Fibroblast of pulmonary artery (primary cell): ENCODE measurements around the gene ZC3H13.

Source experiments
- DNase-seq: peaks from one replicate; pipeline ENCODE4 v3.0.0-alpha.2; 2010; ENCODE audit warnings: low read depth
- H3K4me3 ChIP-seq: replicated peaks from 2 replicates; pipeline ENCODE4 v1.5.1; 2011; ENCODE audit warnings: low read depth, mild to moderate bottlenecking, control low read depth, low read length, moderate library complexity
- TF ChIP-seq, protein P1 (sequence below): IDR thresholded peaks from 2 replicates; pipeline ENCODE4 v1.5.1; 2011; ENCODE audit warnings: mild to moderate bottlenecking, control low read depth, low read length, inconsistent platforms; ENCODE audit errors: missing control alignments

ZC3H13 gene

DNA sequence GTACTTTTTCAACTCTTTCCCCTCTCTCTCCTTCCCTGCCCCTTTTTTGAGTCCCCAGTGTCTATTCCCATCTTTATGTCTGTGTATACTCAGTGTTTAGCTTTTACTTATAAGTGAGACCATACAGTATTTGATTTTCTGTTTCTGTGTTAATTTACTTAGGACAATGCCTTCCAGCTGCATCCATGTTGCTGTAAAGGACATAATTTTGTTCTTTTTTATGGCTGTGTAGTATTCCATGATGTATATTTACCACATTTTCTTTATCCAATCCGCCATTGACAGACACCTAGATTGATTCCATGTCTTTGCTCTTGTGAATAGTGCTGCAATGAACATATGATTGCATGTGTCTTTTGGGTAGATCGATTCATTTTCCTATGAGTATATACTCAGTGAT lies 10.7 kb upstream of the ZC3H13 start:
- DNase-seq = no peak
- TF ChIP-seq, protein P1, sequence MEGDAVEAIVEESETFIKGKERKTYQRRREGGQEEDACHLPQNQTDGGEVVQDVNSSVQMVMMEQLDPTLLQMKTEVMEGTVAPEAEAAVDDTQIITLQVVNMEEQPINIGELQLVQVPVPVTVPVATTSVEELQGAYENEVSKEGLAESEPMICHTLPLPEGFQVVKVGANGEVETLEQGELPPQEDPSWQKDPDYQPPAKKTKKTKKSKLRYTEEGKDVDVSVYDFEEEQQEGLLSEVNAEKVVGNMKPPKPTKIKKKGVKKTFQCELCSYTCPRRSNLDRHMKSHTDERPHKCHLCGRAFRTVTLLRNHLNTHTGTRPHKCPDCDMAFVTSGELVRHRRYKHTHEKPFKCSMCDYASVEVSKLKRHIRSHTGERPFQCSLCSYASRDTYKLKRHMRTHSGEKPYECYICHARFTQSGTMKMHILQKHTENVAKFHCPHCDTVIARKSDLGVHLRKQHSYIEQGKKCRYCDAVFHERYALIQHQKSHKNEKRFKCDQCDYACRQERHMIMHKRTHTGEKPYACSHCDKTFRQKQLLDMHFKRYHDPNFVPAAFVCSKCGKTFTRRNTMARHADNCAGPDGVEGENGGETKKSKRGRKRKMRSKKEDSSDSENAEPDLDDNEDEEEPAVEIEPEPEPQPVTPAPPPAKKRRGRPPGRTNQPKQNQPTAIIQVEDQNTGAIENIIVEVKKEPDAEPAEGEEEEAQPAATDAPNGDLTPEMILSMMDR = no peak
- no peak overlapping the region for H3K4me3 ChIP-seq

- H3K4me3 ChIP-seq = no peak overlapping the region
- TF ChIP-seq, protein P1 = no peak
Measured at GRCh38 chr13:46062185-46062584, 9.6 kb upstream of the ZC3H13 start.

DNA sequence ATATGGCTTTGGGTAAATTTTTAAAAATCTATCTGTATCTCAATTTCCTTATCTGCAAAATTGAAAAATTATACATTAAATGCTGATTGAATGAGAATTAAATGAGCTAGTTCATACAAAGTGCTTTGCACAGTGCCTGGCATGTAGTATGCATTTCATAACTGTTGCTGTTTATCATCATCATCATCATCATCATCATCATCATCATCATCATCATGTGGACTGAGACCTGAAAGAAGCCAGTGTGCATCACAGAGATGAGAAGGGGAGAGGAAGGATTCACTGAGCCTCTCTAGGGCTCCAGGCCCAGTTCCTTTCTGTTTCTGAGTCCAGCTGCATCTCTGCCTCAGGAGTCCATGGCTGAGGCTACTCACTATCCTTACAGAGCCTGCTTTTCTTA lies 6.9 kb upstream of the ZC3H13 start:
- DNase-seq = no peak
- no peak overlapping the region for H3K4me3 ChIP-seq
- TF ChIP-seq, protein P1 = no peak

More at GRCh38 chr13:46062185-46062584, 9.6 kb upstream of the ZC3H13 start:
- peak; percentile 41 for DNase-seq

DNA sequence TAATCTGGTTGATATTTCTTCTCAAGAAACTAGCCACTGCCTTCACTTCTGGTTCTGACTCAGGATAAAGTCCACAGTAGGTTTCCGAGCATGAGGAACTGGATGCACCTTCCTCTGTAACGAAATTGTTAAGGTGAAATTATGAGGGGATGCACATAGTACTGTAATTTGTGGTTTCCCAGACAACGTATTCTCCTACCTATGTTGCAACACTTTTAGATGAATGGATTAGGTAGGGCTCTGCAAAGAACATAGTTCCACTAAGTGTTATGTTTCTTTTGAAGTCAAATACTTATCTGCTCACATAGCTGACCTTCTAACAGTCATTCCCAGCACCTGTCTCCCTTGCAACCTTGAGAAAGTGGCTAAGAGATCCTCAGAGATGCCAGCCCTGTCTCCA lies 5.7 kb upstream of the ZC3H13 start:
- H3K4me3 ChIP-seq = no peak overlapping the region
- TF ChIP-seq, protein P1 = no peak
- DNase-seq = no peak

GRCh38 chr13:46057256-46058015 lies 4.9 kb upstream of the ZC3H13 start:
- no peak overlapping the region for H3K4me3 ChIP-seq
- DNase-seq = no peak
- TF ChIP-seq, protein P1 = no peak

DNA sequence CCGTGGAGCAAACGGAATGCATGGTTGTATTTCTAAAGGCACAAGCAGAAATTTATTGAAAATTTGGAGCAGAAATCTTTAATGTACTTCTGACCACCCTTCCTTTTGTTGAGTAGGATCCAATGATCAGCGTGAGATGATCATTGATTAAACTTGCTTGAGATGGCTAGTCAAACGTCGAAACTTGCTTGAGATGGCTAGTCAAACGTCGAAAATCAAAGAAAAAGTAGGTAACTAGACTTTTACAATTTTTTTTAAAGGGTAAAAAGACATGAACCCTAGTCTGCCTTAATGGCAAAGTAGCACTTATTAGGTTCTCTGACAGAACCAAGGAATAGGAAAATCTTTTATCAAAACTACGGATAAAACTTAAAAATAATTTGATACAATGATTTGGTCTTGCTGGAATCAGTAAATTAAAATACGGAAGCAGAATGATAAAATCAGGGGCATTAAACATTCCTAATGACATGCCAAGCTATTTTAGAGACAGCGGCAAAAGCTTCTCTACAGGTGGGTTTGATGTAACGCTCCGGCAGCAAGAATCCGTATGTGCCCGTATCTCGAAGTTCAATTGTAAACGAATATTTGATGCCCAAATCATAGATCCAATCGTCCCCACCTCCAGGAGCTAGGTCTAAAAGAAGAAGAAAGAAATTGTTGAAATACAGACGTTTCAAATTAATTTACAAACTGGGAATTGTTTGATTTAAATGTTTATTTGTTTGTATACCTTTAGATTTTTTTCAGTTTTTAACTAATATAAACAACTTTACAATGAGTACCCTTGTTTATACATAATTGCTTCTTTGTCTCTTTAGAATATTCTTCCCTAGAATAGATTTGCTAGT lies 841 bp upstream of the ZC3H13 start:
- peak overlapping the region; percentile 94 for H3K4me3 ChIP-seq
- TF ChIP-seq, protein P1 = no peak
- no peak for DNase-seq
